ENCODE data around the gene COX5A.

DNA sequence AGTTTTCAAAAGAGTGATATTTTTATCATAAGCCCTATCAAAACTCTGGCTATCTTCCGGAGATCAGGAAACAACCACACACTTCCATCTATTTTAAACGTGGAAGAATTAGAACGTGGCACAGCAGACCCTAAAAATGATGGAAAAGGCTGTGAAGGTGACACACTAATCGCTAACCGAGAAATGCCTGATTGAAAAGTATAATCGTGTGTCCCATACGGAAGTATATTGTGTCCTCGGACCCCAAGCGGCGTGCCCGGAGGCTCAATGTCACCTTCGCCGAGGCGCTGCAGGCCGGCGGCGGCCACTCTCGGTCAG is 642 bp downstream of the COX5A start:
- TF ChIP-seq YY1 (IDR thresholded peaks at IDR 0.05; ENCODE audit: insufficient read depth, insufficient read length) (no peak), SUZ12 (IDR thresholded peaks at IDR 0.05; ENCODE audit: extremely low read depth, insufficient read depth, insufficient read length) (no peak), ZNF274 (IDR thresholded peaks at IDR 0.05; ENCODE audit: low read depth, low read length) (no peak)
